D721Med (cell line): ENCODE results near the gene ZNF280D.
"Not testable (repeated sequence)": the region's sequence is repeated elsewhere in the genome, so short reads cannot be mapped to it uniquely, and the experiment has no call there.

ENCODE experiments used
- DNase-seq: peaks from one replicate; pipeline ENCODE4 v3.0.0; 2011; ENCODE audit warnings: low spot score; ENCODE audit not compliant: insufficient read length
- FAIRE-seq: peaks from 2 replicates; lab custom pipeline; 2011; peaks lifted over from hg19 to GRCh38; lab: Jason Lieb, UNC
- CTCF ChIP-seq: IDR thresholded peaks from 2 replicates; pipeline ENCODE4 v1.5.1; 2012; ENCODE audit warnings: mild to moderate bottlenecking, control low read depth; ENCODE audit not compliant: insufficient read depth; ENCODE audit errors: missing control alignments

ZNF280D gene

GRCh38 chr15:56718560-56718959 is 14.7 kb downstream of the ZNF280D start:
- TF ChIP-seq CTCF, result no peak
- FAIRE-seq, result no peak
- no peak for DNase-seq

GRCh38 chr15:56716334-56716733 is 17.0 kb downstream of the ZNF280D start:
- FAIRE-seq (no peak), DNase-seq (no peak)
- TF ChIP-seq CTCF, result no peak

DNA sequence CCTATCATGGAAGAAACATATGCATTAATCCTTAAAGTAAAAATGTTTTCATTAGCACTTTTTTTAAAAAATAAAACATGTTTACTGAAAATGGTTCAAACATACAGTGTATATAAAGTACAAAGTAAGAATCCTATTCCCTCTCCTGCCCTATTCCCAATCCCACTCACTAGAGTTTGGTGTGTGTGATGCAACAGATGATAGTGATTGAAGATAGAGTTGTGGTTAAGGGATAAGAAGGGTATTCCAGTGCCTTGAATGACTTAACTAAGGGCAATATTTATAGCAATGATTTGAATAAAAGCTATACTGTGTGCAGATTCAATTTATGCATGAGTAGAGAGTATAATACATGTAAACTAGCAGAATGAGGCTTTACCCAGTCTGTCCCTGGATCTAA is 18.1 kb downstream of the ZNF280D start:
- TF ChIP-seq CTCF, result no peak
- no peak for DNase-seq
- FAIRE-seq, result no peak

DNA sequence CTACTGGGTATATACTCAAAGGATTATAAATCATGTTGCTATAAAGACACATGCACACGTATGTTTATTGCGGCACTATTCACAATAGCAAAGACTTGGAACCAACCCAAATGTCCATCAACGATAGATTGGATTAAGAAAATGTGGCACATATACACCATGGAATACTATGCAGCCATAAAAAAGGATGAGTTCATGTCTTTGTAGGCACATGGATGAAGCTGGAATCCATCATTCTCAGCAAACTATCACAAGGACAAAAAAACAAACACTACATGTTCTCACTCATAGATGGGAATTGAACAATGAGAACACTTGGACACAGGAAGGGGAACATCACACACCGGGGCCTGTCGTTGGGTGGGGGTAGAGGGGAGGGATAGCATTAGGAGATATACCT is 23.8 kb downstream of the ZNF280D start:
- FAIRE-seq, DNase-seq: not testable (repeated sequence)

- FAIRE-seq (no peak), DNase-seq (no peak)
- no peak for TF ChIP-seq CTCF
Observed at GRCh38 chr15:56699743-56700142, 33.6 kb downstream of the ZNF280D start.

DNA sequence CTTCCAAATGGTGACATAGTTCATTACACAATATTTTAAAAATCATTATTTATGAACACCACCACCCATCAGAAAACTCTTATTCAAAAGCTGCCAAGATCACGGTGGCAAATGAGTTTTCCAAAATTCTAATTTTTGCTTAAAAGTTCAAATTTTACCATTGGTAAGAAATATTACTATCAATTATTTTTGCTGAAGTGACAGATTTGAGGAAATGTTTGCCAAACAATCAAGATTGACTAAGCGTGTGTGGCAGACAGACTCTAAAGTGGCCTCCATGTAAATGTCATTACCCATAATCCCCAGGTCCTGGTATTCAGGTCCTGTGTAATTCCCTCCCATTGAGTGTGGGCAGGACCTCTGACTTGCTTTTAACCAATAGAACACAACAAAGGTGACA is 35.0 kb downstream of the ZNF280D start:
- FAIRE-seq (no peak), DNase-seq (no peak)

DNA sequence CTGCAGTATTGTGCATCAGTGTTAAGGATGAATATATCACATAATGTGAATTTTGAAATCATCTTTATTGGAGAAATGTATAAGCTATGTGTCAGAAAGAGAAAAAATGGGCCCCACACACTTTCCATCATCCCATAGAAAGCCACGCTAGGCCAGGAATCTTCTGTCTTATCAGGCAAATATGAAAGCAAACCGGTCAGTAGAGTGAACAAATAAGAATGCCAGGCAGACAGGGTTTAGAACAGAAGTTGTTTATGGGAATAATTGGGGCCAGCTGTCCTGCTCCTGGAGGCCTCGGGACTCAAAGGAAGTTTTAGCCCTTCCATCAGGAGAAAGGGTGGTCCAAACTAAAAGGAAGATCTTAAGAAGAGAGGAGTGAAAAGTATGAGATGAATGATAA is 39.5 kb downstream of the ZNF280D start:
- DNase-seq, result no peak
- no peak for FAIRE-seq

More for the DNA sequence above, 35.0 kb downstream of the ZNF280D start:
- no peak for TF ChIP-seq CTCF

More for the DNA sequence above, 39.5 kb downstream of the ZNF280D start:
- no peak for TF ChIP-seq CTCF
